ENCODE results near the gene PLK1.
"Not testable (repeated sequence)": the region's sequence is repeated elsewhere in the genome, so short reads cannot be mapped to it uniquely, and the experiment has no call there.

The PLK1 gene

DNA sequence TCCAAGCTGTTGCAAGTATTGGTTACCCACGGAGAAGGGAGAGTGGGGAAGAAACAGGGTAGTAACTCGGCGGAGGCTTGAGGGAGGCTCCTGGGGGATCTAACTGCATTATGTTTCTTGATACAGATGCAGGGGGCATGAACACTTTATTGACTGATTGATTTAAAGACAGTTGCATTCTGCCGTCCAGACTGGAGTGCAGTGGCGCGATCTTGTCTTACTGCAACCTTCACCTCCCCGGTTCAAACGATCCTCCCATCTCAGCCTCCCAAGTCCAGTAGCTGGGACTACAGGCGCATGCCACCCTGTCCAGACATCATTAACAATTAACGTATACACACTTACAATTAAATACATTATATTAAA lies 49.4 kb downstream of the PLK1 start:
- DNase-seq (ENCODE audit: low spot score) = no peak
- no peak for TF ChIP-seq CTCF (IDR thresholded peaks at IDR 0.05; ENCODE audit: extremely low read depth, insufficient read depth, missing control alignments)
- in situ Hi-C loops (cut with MboI; ENCODE audit: low pct_unique_long_range_greater_than_20kb, low sequenced_read_pairs, unreplicated experiment) = no loop called here

- no peak for DNase-seq (ENCODE audit: low spot score)
- in situ Hi-C loops (cut with MboI; ENCODE audit: low pct_unique_long_range_greater_than_20kb, low sequenced_read_pairs, unreplicated experiment) = no loop called here
- no peak for TF ChIP-seq CTCF (IDR thresholded peaks at IDR 0.05; ENCODE audit: extremely low read depth, insufficient read depth, missing control alignments)
These were observed 51.1 kb downstream of the PLK1 start for GRCh38 chr16:23729503-23730424.

DNA sequence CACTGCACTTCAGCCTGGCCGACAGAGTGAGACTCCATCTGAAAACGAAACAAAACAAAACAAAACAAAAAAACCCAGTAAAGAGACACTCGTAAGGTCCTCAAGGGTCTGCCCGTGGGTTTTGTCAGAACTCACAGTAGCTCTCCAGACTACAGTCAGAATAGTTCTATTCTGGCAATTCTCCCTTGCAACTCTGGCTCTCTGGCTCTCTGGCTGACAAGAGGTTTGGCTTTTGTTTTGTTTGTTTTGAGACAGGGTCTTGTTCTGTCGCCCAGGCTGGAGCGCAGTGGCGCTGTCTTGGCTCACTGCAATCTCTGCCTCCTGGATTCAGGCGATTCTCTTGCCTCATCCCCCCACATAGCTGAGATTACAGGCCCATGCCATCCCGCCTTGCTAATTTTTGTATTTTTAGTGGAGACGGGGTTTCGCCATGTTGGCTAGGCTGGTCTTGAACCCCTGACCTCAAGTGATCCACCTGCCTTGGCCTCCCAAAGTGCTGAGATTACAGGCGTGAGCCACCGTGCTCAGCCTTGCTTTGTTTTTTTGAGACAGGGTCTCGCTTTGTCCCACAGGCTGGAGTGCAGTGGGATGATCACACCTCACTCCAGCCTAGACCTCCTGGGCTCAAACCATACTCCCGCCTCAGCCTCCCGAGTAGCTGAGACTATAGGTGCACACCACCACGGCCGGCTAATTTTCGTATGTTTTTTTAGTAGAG lies 55.6 kb downstream of the PLK1 start:
- DNase-seq (ENCODE audit: low spot score) = no peak
- in situ Hi-C loops (cut with MboI; ENCODE audit: low pct_unique_long_range_greater_than_20kb, low sequenced_read_pairs, unreplicated experiment) = no loop called here
- TF ChIP-seq CTCF (IDR thresholded peaks at IDR 0.05; ENCODE audit: extremely low read depth, insufficient read depth, missing control alignments) = no peak

- DNase-seq (ENCODE audit: low spot score); in situ Hi-C loops (cut with MboI; ENCODE audit: low pct_unique_long_range_greater_than_20kb, low sequenced_read_pairs, unreplicated experiment): not testable (repeated sequence)
These were observed 58.8 kb downstream of the PLK1 start for GRCh38 chr16:23737423-23738028.

DNA sequence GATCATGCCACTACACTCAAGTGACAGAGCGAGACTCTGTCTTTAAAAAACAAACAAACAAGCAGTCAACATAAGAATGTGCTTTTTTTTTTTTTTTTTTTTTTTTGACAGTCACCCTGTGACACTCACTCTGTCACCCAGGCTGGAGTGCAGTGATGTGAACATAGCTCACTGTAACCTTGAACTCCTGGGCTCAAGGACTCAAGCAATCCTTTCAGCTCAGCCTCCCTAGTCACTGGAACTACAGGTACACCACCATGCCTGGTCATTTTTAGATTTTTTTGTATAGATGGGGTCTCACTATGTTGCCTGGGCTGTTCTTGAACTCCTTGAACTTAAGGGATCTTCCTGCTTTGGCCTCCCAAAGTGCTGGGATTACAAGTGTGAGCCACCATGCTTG lies 60.8 kb downstream of the PLK1 start:
- in situ Hi-C loops (cut with MboI; ENCODE audit: low pct_unique_long_range_greater_than_20kb, low sequenced_read_pairs, unreplicated experiment) = no loop called here
- DNase-seq (ENCODE audit: low spot score) = no peak

More for the DNA sequence above, 60.8 kb downstream of the PLK1 start:
- TF ChIP-seq CTCF (IDR thresholded peaks at IDR 0.05; ENCODE audit: extremely low read depth, insufficient read depth, missing control alignments) = no peak
